WTC11 (cell line): Measurements from ENCODE around the gene ELAC2. TPM values are rescaled to one million over a fixed set of nuclear protein-coding genes. Genes with fewer than 3 reads are reported as not detected.

ENCODE experiments used
- ATAC-seq: fragments of 200-7000 bp; cut with Tn5 transposase; 2 replicates; pipeline ENCODE4 v1.10.0; 2021; ENCODE audit warnings: mild to moderate bottlenecking, moderate library complexity
- CTCF ChIA-PET: fragments of 300-600 bp; sonication (Branson Sonifier 250); formaldehyde crosslinking; loops from one replicate; lab custom pipeline; 2021; ENCODE audit warnings: antibody characterized with exemption; lab: Charles Lee
- POLR2A ChIA-PET: fragments of 350-600 bp; sonication (Branson Sonifier 250); formaldehyde crosslinking; loops from one replicate; lab custom pipeline; 2021; ENCODE audit warnings: antibody characterized with exemption; lab: Charles Lee
- DNase-seq: peaks from one replicate; pipeline ENCODE4 v3.0.0; 2021; ENCODE audit warnings: low spot score
- H3K27ac Mint-ChIP-seq: 2 replicates; pipeline ENCODE4 v1.8.0; 2021; ENCODE audit warnings: mixed read lengths
- H3K27me3 Mint-ChIP-seq: 2 replicates; pipeline ENCODE4 v1.8.0; 2021; ENCODE audit warnings: low read depth, mild to moderate bottlenecking, moderate library complexity, mixed read lengths
- H3K36me3 Mint-ChIP-seq: 2 replicates; pipeline ENCODE4 v1.8.0; 2021; ENCODE audit warnings: mixed read lengths
- H3K4me1 Mint-ChIP-seq: 2 replicates; pipeline ENCODE4 v1.8.0; 2022; ENCODE audit warnings: mixed read lengths
- H3K4me3 Mint-ChIP-seq: 2 replicates; pipeline ENCODE4 v1.8.0; 2021; ENCODE audit warnings: mild to moderate bottlenecking, moderate library complexity, mixed read lengths
- H3K9me3 Mint-ChIP-seq: 2 replicates; pipeline ENCODE4 v1.8.0; 2021; ENCODE audit warnings: mixed read lengths
- GRHL2 ChIP-seq: fragments of 250-450 bp; sonication (Bioruptor Pico); IDR thresholded peaks from 2 replicates; pipeline ENCODE4 v1.8.0; 2022; ENCODE audit warnings: mild to moderate bottlenecking, moderate library complexity; ENCODE audit not compliant: insufficient replicate concordance, severe bottlenecking
- MXD4 ChIP-seq: fragments of 250-450 bp; sonication (Bioruptor Pico); IDR thresholded peaks from 2 replicates; pipeline ENCODE4 v1.8.0; 2021; ENCODE audit warnings: mild to moderate bottlenecking, moderate library complexity, borderline replicate concordance
- PREB ChIP-seq: sonication (generic); formaldehyde crosslinking; IDR thresholded peaks from 2 replicates; pipeline ENCODE4 v1.8.1; 2022; ENCODE audit warnings: mild to moderate bottlenecking, missing genetic modification reagents, moderate library complexity, borderline replicate concordance
- TCF7 ChIP-seq: sonication (generic); formaldehyde crosslinking; IDR thresholded peaks from 2 replicates; pipeline ENCODE4 v1.8.0; 2022; ENCODE audit warnings: mild to moderate bottlenecking, low read depth, missing genetic modification reagents, moderate library complexity
- TEAD1 ChIP-seq: sonication (generic); formaldehyde crosslinking; IDR thresholded peaks from 2 replicates; pipeline ENCODE4 v1.8.0; 2022; ENCODE audit warnings: mild to moderate bottlenecking, missing genetic modification reagents
- ZNF219 ChIP-seq: sonication (generic); formaldehyde crosslinking; IDR thresholded peaks from 2 replicates; pipeline ENCODE4 v1.8.0; 2023; ENCODE audit warnings: missing genetic modification reagents, mild to moderate bottlenecking, borderline replicate concordance
- ZNF425 ChIP-seq: fragments of 250-450 bp; sonication (Bioruptor Pico); conservative IDR thresholded peaks from 2 replicates; pipeline ENCODE4 v1.9.0; 2021; ENCODE audit warnings: mild to moderate bottlenecking
- total RNA-seq: library from RNA; stranded (reverse); gene quantifications from 3 replicates; pipeline ENCODE4 v1.2.3, GENCODE V29; 2021
- TF ChIP-seq, protein P1 (sequence below): fragments of 200-600 bp; IDR thresholded peaks from 2 replicates; pipeline ENCODE4 v1.8.0; 2022; ENCODE audit warnings: antibody characterized with exemption
- TF ChIP-seq, protein P2 (sequence below): sonication (generic); formaldehyde crosslinking; conservative IDR thresholded peaks from 2 replicates; pipeline ENCODE4 v1.8.1; 2023; ENCODE audit warnings: mild to moderate bottlenecking, low read depth, missing genetic modification reagents, moderate library complexity
- TF ChIP-seq, protein P3 (sequence below): sonication (generic); formaldehyde crosslinking; IDR thresholded peaks from 2 replicates; pipeline ENCODE4 v1.8.1; 2023; ENCODE audit warnings: mild to moderate bottlenecking, missing genetic modification reagents, moderate library complexity

ELAC2 gene
- total RNA-seq, 1 experiment from 2014 or later = 86.9 TPM

GRCh38 chr17:13002761-13003453, 14.9 kb downstream of the ELAC2 start:
- Mint-ChIP-seq H3K4me1 (no peaks in the 10 kb centered on the region), H3K27me3 (no peaks in the 10 kb centered on the region), H3K36me3 (peaks cover 55% of the 10 kb centered on the region), H3K4me3 (no peak overlapping the region), H3K27ac (no peak overlapping the region), H3K9me3 (no peaks in the 10 kb centered on the region)
- TF ChIP-seq, protein P1, sequence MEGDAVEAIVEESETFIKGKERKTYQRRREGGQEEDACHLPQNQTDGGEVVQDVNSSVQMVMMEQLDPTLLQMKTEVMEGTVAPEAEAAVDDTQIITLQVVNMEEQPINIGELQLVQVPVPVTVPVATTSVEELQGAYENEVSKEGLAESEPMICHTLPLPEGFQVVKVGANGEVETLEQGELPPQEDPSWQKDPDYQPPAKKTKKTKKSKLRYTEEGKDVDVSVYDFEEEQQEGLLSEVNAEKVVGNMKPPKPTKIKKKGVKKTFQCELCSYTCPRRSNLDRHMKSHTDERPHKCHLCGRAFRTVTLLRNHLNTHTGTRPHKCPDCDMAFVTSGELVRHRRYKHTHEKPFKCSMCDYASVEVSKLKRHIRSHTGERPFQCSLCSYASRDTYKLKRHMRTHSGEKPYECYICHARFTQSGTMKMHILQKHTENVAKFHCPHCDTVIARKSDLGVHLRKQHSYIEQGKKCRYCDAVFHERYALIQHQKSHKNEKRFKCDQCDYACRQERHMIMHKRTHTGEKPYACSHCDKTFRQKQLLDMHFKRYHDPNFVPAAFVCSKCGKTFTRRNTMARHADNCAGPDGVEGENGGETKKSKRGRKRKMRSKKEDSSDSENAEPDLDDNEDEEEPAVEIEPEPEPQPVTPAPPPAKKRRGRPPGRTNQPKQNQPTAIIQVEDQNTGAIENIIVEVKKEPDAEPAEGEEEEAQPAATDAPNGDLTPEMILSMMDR = peak; percentile 88
- TF ChIP-seq PREB (CRISPR knock-in tag) = no peak
- DNase-seq = peak; percentile 83
- ATAC-seq = peak; percentile 89
- ChIA-PET POLR2A (interaction anchor here (1.2 kb wide), 1 partner anchor 29 kb away, joined by 3 read pairs; no protein-coding TSS in a partner anchor), CTCF (interaction anchor here (1.0 to 1.9 kb wide), 4 partner anchors 16 to 74 kb away, joined by 3 to 6 read pairs (median 4); no protein-coding TSS in a partner anchor)

GRCh38 chr17:13001991-13002615, 15.7 kb downstream of the ELAC2 start:
- no peak overlapping the region for H3K27ac Mint-ChIP-seq

More at GRCh38 chr17:13001991-13002615, 15.7 kb downstream of the ELAC2 start:
- no peak for TF ChIP-seq PREB (CRISPR knock-in tag)
- no peak for TF ChIP-seq ZNF425 (CRISPR knock-in tag)
- TF ChIP-seq TCF7 (CRISPR knock-in tag) = no peak
- TF ChIP-seq MXD4 (CRISPR knock-in tag) = no peak
- TF ChIP-seq, protein P2, sequence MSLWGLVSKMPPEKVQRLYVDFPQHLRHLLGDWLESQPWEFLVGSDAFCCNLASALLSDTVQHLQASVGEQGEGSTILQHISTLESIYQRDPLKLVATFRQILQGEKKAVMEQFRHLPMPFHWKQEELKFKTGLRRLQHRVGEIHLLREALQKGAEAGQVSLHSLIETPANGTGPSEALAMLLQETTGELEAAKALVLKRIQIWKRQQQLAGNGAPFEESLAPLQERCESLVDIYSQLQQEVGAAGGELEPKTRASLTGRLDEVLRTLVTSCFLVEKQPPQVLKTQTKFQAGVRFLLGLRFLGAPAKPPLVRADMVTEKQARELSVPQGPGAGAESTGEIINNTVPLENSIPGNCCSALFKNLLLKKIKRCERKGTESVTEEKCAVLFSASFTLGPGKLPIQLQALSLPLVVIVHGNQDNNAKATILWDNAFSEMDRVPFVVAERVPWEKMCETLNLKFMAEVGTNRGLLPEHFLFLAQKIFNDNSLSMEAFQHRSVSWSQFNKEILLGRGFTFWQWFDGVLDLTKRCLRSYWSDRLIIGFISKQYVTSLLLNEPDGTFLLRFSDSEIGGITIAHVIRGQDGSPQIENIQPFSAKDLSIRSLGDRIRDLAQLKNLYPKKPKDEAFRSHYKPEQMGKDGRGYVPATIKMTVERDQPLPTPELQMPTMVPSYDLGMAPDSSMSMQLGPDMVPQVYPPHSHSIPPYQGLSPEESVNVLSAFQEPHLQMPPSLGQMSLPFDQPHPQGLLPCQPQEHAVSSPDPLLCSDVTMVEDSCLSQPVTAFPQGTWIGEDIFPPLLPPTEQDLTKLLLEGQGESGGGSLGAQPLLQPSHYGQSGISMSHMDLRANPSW = no peak
- TF ChIP-seq GRHL2 (CRISPR knock-in tag) = no peak
- TF ChIP-seq, protein P3, sequence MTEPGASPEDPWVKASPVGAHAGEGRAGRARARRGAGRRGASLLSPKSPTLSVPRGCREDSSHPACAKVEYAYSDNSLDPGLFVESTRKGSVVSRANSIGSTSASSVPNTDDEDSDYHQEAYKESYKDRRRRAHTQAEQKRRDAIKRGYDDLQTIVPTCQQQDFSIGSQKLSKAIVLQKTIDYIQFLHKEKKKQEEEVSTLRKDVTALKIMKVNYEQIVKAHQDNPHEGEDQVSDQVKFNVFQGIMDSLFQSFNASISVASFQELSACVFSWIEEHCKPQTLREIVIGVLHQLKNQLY (CRISPR knock-in tag) = no peak
- TF ChIP-seq TEAD1 = no peak
- no peak for TF ChIP-seq ZNF219 (CRISPR knock-in tag)
- Mint-ChIP-seq H3K4me1 (no peaks in the 10 kb centered on the region), H3K36me3 (peaks cover 57% of the 10 kb centered on the region), H3K4me3 (no peak overlapping the region), H3K27me3 (no peaks in the 10 kb centered on the region), H3K9me3 (no peaks in the 10 kb centered on the region)
- CTCF ChIA-PET = interaction anchor here (1.0 to 1.6 kb wide), 3 partner anchors 15 to 73 kb away, joined by 3 to 5 read pairs (median 3); no protein-coding TSS in a partner anchor
- DNase-seq (no peak), ATAC-seq (no peak)
- POLR2A ChIA-PET = interaction anchor here (1.2 kb wide), 1 partner anchor 28 kb away, joined by 3 read pairs; no protein-coding TSS in a partner anchor
